HG03565 (cell line): ENCODE data around the gene PSD.

Source experiments
- ATAC-seq: cut with Tn5 transposase; IDR thresholded peaks from one replicate; pipeline ENCODE4 v1.9.1; 2021; ENCODE audit warnings: mild to moderate bottlenecking, moderate library complexity; ENCODE audit not compliant: unreplicated experiment

The PSD gene

GRCh38 chr10:102444851-102445250 is 26.3 kb upstream of the PSD start:
- ATAC-seq: no peak

DNA sequence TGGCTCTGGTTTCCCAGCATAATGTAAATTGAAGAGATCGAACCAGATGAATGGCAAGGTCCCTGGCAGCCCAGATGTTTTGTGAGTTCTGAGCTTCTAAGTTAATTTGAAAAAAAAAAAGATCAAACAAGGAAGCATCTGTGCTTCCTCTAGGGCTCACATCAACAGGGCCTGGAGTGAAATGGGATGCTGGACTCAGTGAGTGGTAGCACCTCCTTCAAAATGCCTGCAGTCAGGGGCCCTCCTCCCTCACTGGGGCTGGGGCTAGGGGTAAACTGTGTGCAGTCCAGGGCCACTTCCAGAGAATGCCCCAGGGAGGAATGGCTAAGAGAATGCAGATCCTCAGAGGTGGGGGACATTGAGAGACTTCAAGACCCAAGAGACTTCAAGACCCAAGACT is 19.8 kb upstream of the PSD start:
- ATAC-seq: no peak

DNA sequence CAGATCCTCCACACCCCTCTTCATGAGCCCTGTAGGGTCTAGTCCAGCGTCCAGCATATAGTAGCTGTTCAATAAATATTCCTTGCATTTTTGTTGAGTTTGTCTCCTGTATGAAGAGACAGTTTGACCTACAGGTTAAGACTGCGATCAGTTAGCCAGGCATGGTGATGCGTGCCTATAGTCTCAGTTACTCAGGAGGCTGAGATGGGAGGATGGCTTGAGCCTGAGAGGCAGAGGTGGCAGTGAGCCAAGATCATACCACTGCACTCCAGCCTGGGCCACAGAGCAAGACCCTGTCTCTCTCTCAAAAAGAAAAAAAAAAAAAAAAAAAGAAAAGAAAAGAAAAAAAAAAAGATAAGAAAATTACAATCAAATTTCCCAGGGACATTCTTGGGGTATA is 18.9 kb upstream of the PSD start:
- ATAC-seq: no peak

DNA sequence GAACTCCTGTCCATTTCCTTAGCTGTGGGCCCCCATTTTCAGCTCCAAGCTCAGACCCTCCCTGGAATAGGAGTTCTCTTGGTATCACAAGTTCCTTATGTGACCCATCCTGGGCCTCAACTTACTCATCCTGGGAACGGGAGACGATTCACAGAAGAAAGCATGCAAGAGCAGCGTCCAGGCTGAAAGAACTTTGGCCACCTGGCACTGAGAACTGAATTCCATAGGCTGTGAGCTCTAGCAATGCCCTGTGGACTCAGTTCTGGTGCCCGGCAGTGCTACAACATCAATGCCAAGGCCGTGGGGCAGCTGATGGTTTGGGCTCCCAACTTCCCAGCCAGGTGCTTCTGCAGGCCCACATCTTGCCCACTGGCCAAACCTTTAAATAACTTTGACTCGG is 17.7 kb upstream of the PSD start:
- no peak for ATAC-seq

- no peak for ATAC-seq
Measured at GRCh38 chr10:102435529-102436233, 17.1 kb upstream of the PSD start.

- no peak for ATAC-seq
Measured at GRCh38 chr10:102435133-102435497, 16.5 kb upstream of the PSD start.

GRCh38 chr10:102434394-102435132 is 16.0 kb upstream of the PSD start:
- no peak for ATAC-seq

GRCh38 chr10:102433619-102434046 is 15.0 kb upstream of the PSD start:
- no peak for ATAC-seq

DNA sequence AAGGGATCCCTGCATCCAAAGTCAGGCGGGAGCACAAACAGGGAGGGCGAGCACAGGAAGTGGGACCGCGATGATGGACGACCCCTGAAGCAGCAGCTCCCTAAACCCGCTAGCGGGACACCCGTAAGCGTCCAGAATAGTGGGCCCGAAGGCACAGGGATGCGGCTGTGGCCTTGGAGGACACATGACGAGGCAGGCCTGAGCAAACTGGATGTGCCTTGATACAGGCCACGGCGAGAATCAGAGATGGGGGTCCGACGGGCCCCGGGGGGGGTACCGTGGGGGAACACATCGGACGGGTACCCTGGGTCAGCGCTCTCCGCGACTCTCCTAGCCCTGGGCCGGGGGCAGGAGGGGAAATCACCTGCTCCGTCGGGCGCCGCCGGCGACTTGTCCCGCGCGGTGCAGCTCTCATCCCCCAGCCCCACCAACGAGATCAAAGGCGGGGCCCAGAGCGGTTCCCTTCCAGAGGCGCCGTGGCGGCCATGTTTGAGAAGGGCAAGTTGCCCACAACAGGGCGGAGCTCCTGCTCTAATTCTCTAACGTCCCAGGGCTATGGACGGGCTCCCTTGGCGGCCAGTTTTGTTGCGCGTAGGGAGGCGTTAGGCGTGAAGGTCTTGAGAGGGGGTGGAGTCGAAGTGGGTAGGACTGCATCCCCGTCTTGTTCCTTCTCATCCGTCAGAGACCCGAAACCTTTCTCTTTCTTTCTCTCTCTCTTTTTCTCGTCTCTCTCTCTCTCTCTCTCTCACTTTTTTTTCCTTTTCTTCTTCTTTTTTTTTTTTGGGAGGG is 13.8 kb upstream of the PSD start, which contains the start of gene CUEDC2:
CUEDC2 (minus strand) TSS at position 413 of the 789 bp plus-strand sequence. CDS start 7,386 bp downstream, outside the sequence.
- peak; percentile 84 for ATAC-seq

- no peak for ATAC-seq
Measured at GRCh38 chr10:102431452-102432124, 13.0 kb upstream of the PSD start.

DNA sequence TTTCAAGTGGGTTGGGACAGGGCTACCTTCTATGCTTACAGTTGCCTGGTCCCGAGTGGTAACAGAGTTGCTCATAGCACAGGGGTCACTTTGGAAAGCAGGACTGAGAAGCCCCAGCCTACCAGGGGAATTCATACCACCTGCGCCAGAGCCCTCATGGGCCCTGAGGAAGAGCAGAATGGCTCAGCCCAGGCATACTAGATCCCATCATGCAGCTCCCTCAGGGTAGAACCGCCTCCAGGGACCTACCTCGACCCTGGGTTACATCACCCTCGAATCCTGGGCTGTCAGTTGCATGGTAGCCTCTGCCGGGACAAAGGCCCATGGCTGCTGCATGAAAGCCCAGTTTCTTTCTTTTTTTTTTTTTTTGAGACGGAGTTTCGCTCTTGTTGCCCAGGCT is 10.9 kb upstream of the PSD start:
- no peak for ATAC-seq

DNA sequence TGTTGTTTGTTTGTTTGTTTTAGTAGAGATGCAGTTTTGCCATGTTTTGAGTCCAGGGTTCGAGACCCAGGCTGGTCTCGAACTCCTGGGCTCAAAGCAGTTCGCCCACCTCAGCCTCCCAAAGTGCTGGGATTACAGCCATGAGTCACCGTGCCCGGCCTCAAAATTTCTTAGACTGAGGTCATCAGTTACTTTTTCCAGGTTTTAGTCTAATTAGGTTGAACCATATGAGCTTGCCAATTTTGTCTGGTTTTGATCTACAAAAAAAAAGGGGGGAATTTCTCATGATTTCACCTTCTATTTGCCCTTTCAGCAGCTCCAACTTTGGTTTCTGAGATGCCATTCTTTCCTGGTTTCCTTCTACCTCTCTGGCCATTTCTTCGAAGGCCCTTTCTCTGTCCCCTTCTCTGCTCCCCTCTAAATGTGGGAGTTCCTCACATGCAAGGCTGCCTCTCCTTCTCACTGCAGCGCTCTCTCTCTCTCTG is 8.3 kb upstream of the PSD start:
- no peak for ATAC-seq

DNA sequence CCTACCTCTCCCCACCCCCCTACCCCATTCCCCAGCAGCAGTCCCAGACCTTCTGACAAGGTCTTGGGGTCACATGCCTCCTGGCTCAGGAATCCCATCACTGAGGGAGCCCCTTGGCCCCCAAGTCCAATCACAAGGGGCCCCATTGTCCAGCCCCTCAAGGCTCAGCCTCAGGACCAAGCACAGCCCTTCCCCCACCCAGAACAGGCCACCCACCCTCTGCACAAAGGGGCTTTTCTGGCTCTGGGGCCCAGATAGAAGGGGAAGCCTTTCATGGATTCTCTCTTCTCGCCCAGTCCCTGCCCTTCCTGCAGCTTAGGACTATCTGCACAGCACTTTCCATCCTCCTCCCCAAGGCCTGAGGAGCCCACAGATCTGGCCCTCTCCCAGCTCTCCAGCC is 6.9 kb upstream of the PSD start:
- ATAC-seq: no peak

DNA sequence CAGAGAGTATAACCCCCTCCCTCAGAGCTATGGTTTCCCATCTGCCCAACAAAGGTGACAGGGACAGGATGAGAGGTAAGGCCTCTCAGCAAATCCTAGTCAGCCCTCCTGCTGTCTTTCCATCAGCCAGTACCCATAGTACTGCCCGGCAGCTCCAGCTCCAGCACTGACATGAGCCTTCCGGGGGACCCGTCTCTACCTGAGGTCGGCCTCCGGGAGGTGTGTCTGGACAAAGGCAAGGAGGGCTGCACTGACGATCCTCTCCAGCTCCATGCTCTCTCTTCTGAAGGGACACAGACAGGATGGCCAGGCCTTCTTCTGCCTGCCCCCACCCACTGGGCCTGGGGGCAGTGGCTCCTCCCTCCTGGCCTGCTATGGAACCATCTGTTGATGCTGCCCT is 6.3 kb upstream of the PSD start:
- ATAC-seq: no peak

DNA sequence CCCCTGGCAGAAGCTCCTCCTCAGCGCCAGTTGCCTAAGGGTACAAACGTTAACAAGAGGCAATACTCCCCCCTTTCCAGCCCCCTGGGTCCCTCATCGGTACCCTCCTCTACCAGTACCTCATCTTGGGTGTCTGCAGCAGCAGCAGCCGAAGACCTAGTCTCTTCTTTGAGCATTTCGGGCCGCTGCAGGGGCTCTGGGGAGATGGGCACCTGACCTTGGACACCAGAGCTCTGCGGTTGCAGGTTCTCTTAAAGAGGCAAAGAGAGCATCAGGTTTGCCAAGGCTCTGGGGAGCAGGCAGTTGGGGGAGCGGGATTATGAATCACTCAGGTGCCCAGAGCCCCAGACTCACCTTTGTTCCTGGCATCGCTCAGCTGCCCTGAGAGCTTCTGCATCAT is 5.6 kb upstream of the PSD start:
- no peak for ATAC-seq

- ATAC-seq: no peak
Measured at GRCh38 chr10:102423372-102423968, 4.9 kb upstream of the PSD start.

- no peak for ATAC-seq
Measured at GRCh38 chr10:102422545-102423129, 4.1 kb upstream of the PSD start.

DNA sequence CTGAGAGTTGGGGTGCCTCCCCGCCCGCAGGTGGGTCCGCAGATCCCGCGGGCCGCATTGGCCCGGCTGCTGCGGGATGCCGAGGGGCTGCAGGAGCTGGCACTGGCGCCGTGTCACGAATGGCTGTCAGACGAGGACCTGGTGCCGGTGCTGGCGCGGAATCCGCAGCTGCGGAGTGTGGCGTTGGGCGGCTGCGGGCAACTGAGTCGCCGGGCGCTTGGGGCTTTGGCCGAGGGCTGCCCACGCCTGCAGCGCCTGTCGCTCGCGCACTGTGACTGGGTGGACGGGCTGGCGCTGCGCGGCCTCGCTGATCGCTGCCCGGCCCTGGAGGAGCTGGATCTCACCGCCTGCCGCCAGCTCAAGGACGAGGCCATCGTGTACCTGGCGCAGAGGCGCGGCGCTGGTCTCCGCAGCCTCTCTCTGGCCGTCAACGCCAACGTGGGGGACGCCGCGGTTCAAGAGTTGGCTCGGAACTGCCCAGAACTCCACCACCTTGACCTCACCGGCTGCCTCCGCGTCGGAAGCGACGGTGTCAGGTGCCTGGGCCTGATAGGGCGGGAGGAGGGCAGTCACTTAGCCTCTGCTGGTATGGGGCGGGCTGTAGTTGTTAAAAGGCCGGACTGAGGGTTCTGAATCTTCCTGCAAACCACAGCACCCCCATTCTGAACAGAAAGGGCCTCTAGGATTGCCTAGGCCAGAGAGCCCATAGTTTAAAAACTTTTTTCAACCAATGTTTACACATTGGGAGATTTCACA is 3.4 kb upstream of the PSD start:
- ATAC-seq: no peak

GRCh38 chr10:102421507-102421756 is 2.8 kb upstream of the PSD start:
- no peak for ATAC-seq
